SK-N-SH treated with all-trans-retinoic acid at 6 μM for 48 hours (cell line): ENCODE results near the gene RAB11FIP4.

ENCODE experiments used
- ATAC-seq: fragments of 200-7000 bp; cut with Tn5 transposase; 3 replicates; pipeline ENCODE4 v1.9.1; 2020; ENCODE audit warnings: mild to moderate bottlenecking, moderate library complexity
- ARNTL ChIP-seq: fragments of 450-650 bp; formaldehyde crosslinking; IDR thresholded peaks from 2 replicates; pipeline ENCODE4 v1.5.0; 2020; ENCODE audit warnings: low read depth, mild to moderate bottlenecking, moderate library complexity, borderline replicate concordance
- BACH2 ChIP-seq: fragments of 250-450 bp; sonication (Bioruptor Pico); IDR thresholded peaks from 2 replicates; pipeline ENCODE4 v1.9.0; 2021; ENCODE audit warnings: mild to moderate bottlenecking, borderline replicate concordance
- CREB5 ChIP-seq: fragments of 250-450 bp; sonication (Bioruptor Pico); IDR thresholded peaks from 2 replicates; pipeline ENCODE4 v1.5.1; 2020; ENCODE audit warnings: low read depth, mild to moderate bottlenecking, moderate library complexity
- CSDC2 ChIP-seq: fragments of 250-450 bp; sonication (Bioruptor Pico); IDR thresholded peaks from 2 replicates; pipeline ENCODE4 v1.5.0; 2020; ENCODE audit warnings: mild to moderate bottlenecking, moderate library complexity
- GLIS3 ChIP-seq: fragments of 250-450 bp; sonication (Bioruptor Pico); IDR thresholded peaks from 2 replicates; pipeline ENCODE4 v1.5.0; 2020; ENCODE audit warnings: mild to moderate bottlenecking, moderate library complexity
- ISL1 ChIP-seq: fragments of 250-450 bp; sonication (Bioruptor Pico); IDR thresholded peaks from 2 replicates; pipeline ENCODE4 v2.1.2; 2022; ENCODE audit warnings: mild to moderate bottlenecking, moderate library complexity
- OSR1 ChIP-seq: fragments of 250-450 bp; sonication (Bioruptor Pico); IDR thresholded peaks from 2 replicates; pipeline ENCODE4 v1.8.0; 2022; ENCODE audit warnings: moderate library complexity, mild to moderate bottlenecking, inconsistent platforms
- PPARA ChIP-seq: fragments of 250-450 bp; sonication (Bioruptor Pico); IDR thresholded peaks from 2 replicates; pipeline ENCODE4 v1.5.0; 2020; ENCODE audit warnings: mild to moderate bottlenecking, borderline replicate concordance
- RARB ChIP-seq: fragments of 250-450 bp; sonication (Bioruptor Pico); IDR thresholded peaks from 2 replicates; pipeline ENCODE4 v1.8.0; 2021; ENCODE audit warnings: mild to moderate bottlenecking, moderate library complexity
- SNAI2 ChIP-seq: fragments of 250-450 bp; sonication (Bioruptor Pico); IDR thresholded peaks from 2 replicates; pipeline ENCODE4 v1.5.0; 2020; ENCODE audit warnings: mild to moderate bottlenecking, moderate library complexity
- TCF4 ChIP-seq: fragments of 250-450 bp; sonication (Bioruptor Pico); IDR thresholded peaks from 2 replicates; pipeline ENCODE4 v1.8.0; 2021; ENCODE audit warnings: mild to moderate bottlenecking, moderate library complexity, borderline replicate concordance
- TOX ChIP-seq: fragments of 250-450 bp; sonication (Bioruptor Pico); IDR thresholded peaks from 2 replicates; pipeline ENCODE4 v1.8.0; 2021; ENCODE audit warnings: mild to moderate bottlenecking, moderate library complexity, borderline replicate concordance
- TSHZ2 ChIP-seq: fragments of 250-450 bp; sonication (Bioruptor Pico); IDR thresholded peaks from 2 replicates; pipeline ENCODE4 v1.5.0; 2020; ENCODE audit warnings: mild to moderate bottlenecking, moderate library complexity
- ZC3H10 ChIP-seq: fragments of 250-450 bp; sonication (Bioruptor Pico); IDR thresholded peaks from 2 replicates; pipeline ENCODE4 v1.5.1; 2021; ENCODE audit warnings: mild to moderate bottlenecking, moderate library complexity
- ZFP3 ChIP-seq: fragments of 250-450 bp; sonication (Bioruptor Pico); IDR thresholded peaks from 2 replicates; pipeline ENCODE4 v1.5.0; 2020; ENCODE audit warnings: mild to moderate bottlenecking, moderate library complexity
- ZFP30 ChIP-seq: fragments of 450-650 bp; formaldehyde crosslinking; IDR thresholded peaks from 2 replicates; pipeline ENCODE4 v1.5.0; 2022; ENCODE audit warnings: mild to moderate bottlenecking, moderate library complexity
- ZNF565 ChIP-seq: fragments of 450-650 bp; formaldehyde crosslinking; conservative IDR thresholded peaks from 2 replicates; pipeline ENCODE4 v1.5.0; 2020; ENCODE audit warnings: low read depth, mild to moderate bottlenecking, moderate library complexity
- ZNF70 ChIP-seq: fragments of 450-650 bp; formaldehyde crosslinking; IDR thresholded peaks from 2 replicates; pipeline ENCODE4 v1.5.0; 2020; ENCODE audit warnings: mild to moderate bottlenecking, moderate library complexity
- ZNF8 ChIP-seq: fragments of 450-650 bp; formaldehyde crosslinking; IDR thresholded peaks from 2 replicates; pipeline ENCODE4 v1.5.0; 2020; ENCODE audit warnings: mild to moderate bottlenecking, moderate library complexity
- TF ChIP-seq, protein P1 (sequence below): fragments of 250-450 bp; sonication (Bioruptor Pico); IDR thresholded peaks from 2 replicates; pipeline ENCODE4 v1.5.1; 2021; ENCODE audit warnings: mild to moderate bottlenecking, moderate library complexity

Gene RAB11FIP4

DNA sequence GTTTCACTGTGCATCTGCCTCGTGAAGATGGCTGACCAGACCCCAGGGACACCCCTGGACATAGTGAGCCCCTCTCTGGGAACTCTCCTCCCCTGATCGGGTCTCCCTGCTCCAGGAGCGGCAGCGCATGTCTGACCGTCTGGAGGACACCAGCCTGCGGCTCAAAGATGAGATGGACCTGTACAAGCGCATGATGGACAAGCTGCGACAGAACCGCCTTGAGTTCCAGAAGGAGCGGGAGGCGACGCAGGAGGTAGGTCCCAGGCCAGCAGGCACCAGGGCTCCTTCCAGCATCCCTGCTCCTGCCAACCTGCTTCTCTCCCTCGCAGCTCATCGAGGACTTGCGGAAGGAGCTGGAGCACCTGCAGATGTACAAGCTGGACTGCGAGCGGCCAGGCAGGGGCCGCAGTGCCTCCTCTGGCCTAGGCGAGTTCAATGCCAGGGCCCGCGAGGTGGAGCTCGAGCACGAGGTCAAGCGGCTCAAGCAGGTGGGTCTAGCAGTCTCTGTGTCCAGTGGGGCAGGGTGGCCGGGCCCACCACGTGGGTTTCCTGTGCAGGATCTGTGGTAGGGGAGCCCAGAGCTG is 136.9 kb downstream of the RAB11FIP4 start (continued):
- TF ChIP-seq SNAI2 (CRISPR knock-in tag), result no peak
- no peak for TF ChIP-seq ZC3H10 (CRISPR knock-in tag)
- TF ChIP-seq ISL1, result no peak
- TF ChIP-seq OSR1 (CRISPR knock-in tag), result no peak
- TF ChIP-seq ARNTL (CRISPR knock-in tag), result no peak
- TF ChIP-seq ZFP3 (CRISPR knock-in tag), result no peak
- TF ChIP-seq, all 23 proteins: peak for 0

- TF ChIP-seq ZNF8, result no peak
- no peak for TF ChIP-seq TSHZ2 (CRISPR knock-in tag)
- TF ChIP-seq SNAI2 (CRISPR knock-in tag), result no peak
- no peak for TF ChIP-seq OSR1 (CRISPR knock-in tag)
- TF ChIP-seq ZFP30 (CRISPR knock-in tag), result no peak
- TF ChIP-seq, protein P1, sequence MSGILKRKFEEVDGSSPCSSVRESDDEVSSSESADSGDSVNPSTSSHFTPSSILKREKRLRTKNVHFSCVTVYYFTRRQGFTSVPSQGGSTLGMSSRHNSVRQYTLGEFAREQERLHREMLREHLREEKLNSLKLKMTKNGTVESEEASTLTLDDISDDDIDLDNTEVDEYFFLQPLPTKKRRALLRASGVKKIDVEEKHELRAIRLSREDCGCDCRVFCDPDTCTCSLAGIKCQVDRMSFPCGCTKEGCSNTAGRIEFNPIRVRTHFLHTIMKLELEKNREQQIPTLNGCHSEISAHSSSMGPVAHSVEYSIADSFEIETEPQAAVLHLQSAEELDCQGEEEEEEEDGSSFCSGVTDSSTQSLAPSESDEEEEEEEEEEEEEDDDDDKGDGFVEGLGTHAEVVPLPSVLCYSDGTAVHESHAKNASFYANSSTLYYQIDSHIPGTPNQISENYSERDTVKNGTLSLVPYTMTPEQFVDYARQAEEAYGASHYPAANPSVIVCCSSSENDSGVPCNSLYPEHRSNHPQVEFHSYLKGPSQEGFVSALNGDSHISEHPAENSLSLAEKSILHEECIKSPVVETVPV (CRISPR knock-in tag), result no peak
- no peak for TF ChIP-seq ZC3H10 (CRISPR knock-in tag)
Observed at GRCh38 chr17:31529841-31530251, 138.4 kb downstream of the RAB11FIP4 start.

GRCh38 chr17:31530391-31530985 is 139.0 kb downstream of the RAB11FIP4 start:
- ATAC-seq, result no peak
- TF ChIP-seq TOX (CRISPR knock-in tag), result no peak
- TF ChIP-seq ZNF70 (CRISPR knock-in tag), result no peak
- TF ChIP-seq GLIS3 (CRISPR knock-in tag), result no peak
- no peak for TF ChIP-seq OSR1 (CRISPR knock-in tag)
- TF ChIP-seq TCF4 (CRISPR knock-in tag), result no peak
- no peak for TF ChIP-seq SNAI2 (CRISPR knock-in tag)
- no peak for TF ChIP-seq RARB
- no peak for TF ChIP-seq ZNF565 (CRISPR knock-in tag)
- TF ChIP-seq BACH2, result no peak
- TF ChIP-seq ZFP30 (CRISPR knock-in tag), result no peak
- TF ChIP-seq ZFP3 (CRISPR knock-in tag), result no peak
- TF ChIP-seq CREB5, result no peak
- no peak for TF ChIP-seq PPARA (CRISPR knock-in tag)

More at GRCh38 chr17:31529841-31530251, 138.4 kb downstream of the RAB11FIP4 start:
- ATAC-seq, result no peak

DNA sequence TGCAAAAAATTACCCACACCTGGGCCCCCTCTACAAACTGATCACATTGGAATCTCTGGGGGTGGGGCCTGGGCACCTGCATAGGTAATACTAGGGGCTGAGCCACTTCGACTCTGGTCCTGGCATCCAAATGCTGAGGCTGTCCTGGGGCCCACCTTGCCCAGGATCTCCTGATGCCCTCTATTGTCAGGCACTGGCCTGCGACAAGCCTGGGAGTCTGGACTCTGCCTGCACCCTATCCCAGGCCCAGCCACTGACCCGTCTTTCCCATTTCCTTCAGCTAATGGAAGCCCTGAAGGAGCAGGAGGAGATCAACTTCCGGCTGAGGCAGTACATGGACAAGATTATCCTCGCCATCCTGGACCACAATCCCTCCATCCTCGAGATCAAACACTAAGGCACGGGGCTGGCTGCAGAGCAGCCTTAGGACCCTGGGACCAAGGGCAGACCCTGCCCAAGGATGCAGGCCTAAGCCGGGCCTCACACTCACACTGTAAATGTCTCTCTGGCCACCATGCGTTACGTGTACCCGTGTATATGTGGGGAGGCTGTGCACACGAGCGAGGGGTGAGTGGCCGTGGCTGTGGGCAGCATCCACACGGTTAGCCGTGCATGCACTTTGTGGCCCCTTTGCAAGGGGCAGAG is 140.0 kb downstream of the RAB11FIP4 start:
- no peak for ATAC-seq
- TF ChIP-seq GLIS3 (CRISPR knock-in tag), result no peak
- TF ChIP-seq, protein P1 (CRISPR knock-in tag), result no peak
- TF ChIP-seq CSDC2 (CRISPR knock-in tag), result no peak
- no peak for TF ChIP-seq ZNF70 (CRISPR knock-in tag)
- no peak for TF ChIP-seq ZFP3 (CRISPR knock-in tag)
- no peak for TF ChIP-seq ZNF8
- no peak for TF ChIP-seq ZFP30 (CRISPR knock-in tag)
- TF ChIP-seq, all 23 proteins: peak for 0
